Measurements from ENCODE around the gene C1QL3. TPM values are rescaled to one million over a fixed set of nuclear protein-coding genes. Genes with fewer than 3 reads are reported as not detected.

The C1QL3 gene
- polyA plus RNA-seq, 3 donors = 0.30 TPM; not detected in 2

DNA sequence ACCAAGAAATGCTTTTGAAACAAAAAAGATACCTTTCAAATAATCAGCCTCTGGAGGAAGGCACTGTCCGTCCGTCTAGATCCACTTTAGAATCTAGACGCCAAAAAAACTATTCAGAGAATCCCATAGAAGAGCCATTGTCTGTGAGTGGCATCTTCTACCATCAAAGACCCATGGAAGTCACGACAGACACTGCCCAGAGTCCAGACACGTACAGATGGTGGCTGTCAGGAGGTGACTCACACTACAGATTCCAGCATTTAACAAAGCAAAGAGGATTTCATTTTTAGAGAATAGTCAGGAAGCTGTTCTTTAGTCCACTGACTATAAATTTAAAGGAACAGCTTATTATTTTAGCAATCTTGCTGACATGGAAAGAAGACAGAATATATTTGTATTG lies 11.7 kb downstream of the C1QL3 start:
- 90% methylated on average over 2 of the region's 5 CpGs for WGBS (ENCODE audit: insufficient coverage)
- H3K9me3 ChIP-seq (replicated peaks in 1 of 2; ENCODE audit: control insufficient read depth in 1 of 2, insufficient read depth in 1 of 2, low read length in 2 of 2) = no peaks in the 10 kb centered on the region
- no peaks in the 10 kb centered on the region for H3K4me1 ChIP-seq (ENCODE audit: control insufficient read depth in 1 of 2, insufficient read depth in 2 of 2, low read length in 2 of 2)
- no peaks in the 10 kb centered on the region for H4K20me1 ChIP-seq (ENCODE audit: insufficient read depth, low read length)
- H2AFZ ChIP-seq (ENCODE audit: insufficient read depth, low read depth, low read length, poor library complexity, severe bottlenecking) = no peak overlapping the region
- Mint-ChIP-seq H3K4me1 (no peaks in the 10 kb centered on the region), H3K9me3 (no peaks in the 10 kb centered on the region), H3K27me3 (ENCODE audit: low read depth in 3 of 3) (no peaks in the 10 kb centered on the region), H3K4me3 (no peak overlapping the region), H3K27ac (no peak overlapping the region), H3K36me3 (peaks cover 17 to 39% of the 10 kb centered on the region in 2 donors)
- no peak overlapping the region for H3K27ac ChIP-seq (ENCODE audit: low read depth in 1 of 2, low read length in 2 of 2)
- no peak overlapping the region for H3K4me2 ChIP-seq (replicated peaks; ENCODE audit: extremely low read depth, low read length, poor library complexity, severe bottlenecking)
- H3K27me3 ChIP-seq (ENCODE audit: control insufficient read depth in 2 of 2, insufficient read depth in 2 of 2, low read length in 2 of 2) = no peaks in the 10 kb centered on the region
- intact Hi-C loops (cut with micrococcal nuclease) = no loop called here
- H3K9ac ChIP-seq (ENCODE audit: insufficient read depth, low read length, poor library complexity, severe bottlenecking) = no peak overlapping the region
- DNase-seq = no peak
- no peak overlapping the region for H3K4me3 ChIP-seq (replicated peaks in 1 of 3; ENCODE audit: low read depth in 2 of 3, low read length in 3 of 3)
- TF ChIP-seq, protein P1, sequence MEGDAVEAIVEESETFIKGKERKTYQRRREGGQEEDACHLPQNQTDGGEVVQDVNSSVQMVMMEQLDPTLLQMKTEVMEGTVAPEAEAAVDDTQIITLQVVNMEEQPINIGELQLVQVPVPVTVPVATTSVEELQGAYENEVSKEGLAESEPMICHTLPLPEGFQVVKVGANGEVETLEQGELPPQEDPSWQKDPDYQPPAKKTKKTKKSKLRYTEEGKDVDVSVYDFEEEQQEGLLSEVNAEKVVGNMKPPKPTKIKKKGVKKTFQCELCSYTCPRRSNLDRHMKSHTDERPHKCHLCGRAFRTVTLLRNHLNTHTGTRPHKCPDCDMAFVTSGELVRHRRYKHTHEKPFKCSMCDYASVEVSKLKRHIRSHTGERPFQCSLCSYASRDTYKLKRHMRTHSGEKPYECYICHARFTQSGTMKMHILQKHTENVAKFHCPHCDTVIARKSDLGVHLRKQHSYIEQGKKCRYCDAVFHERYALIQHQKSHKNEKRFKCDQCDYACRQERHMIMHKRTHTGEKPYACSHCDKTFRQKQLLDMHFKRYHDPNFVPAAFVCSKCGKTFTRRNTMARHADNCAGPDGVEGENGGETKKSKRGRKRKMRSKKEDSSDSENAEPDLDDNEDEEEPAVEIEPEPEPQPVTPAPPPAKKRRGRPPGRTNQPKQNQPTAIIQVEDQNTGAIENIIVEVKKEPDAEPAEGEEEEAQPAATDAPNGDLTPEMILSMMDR (IDR thresholded peaks at IDR 0.05) = no peak
- peaks cover 5 to 38% of the 10 kb centered on the region in 2 donors for H3K36me3 ChIP-seq (replicated peaks in 1 of 2; ENCODE audit: control insufficient read depth in 1 of 2, insufficient read depth in 2 of 2, low read length in 2 of 2)
- H3K79me2 ChIP-seq (ENCODE audit: insufficient read depth, low read length) = no peaks in the 10 kb centered on the region

DNA sequence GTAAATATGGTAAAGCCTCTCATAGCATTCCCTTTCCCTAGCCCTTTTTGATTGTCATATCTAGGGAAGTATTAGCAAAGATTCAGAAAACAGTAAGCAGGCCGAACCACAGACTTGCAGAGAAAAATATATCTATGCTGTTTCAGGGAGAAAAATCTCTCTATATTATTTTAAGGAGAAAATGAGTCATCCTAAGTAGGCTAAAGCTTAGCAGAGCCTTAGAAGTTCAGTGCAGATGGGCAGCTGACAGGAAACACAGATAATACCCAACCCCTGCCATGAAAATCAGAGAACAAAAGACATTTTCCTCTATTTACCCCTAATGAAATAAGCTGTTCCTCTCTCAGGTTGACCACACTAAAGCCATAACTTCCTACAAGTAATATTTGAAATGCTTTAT lies 16.5 kb downstream of the C1QL3 start:
- Mint-ChIP-seq H3K4me1 (no peaks in the 10 kb centered on the region), H3K27me3 (ENCODE audit: low read depth in 3 of 3) (peaks cover 0 to 2% (median 0%) of the 10 kb centered on the region in 3 donors), H3K27ac (no peak overlapping the region), H3K9me3 (peaks cover 0 to 4% (median 0%) of the 10 kb centered on the region in 7 donors), H3K4me3 (no peak overlapping the region), H3K36me3 (peaks cover 10 to 25% of the 10 kb centered on the region in 2 donors)
- H4K20me1 ChIP-seq (ENCODE audit: insufficient read depth, low read length) = no peaks in the 10 kb centered on the region
- no peaks in the 10 kb centered on the region for H3K4me1 ChIP-seq (ENCODE audit: control insufficient read depth in 1 of 2, insufficient read depth in 2 of 2, low read length in 2 of 2)
- TF ChIP-seq, protein P1 (IDR thresholded peaks at IDR 0.05) = no peak
- no peak for DNase-seq
- H3K9me3 ChIP-seq (replicated peaks in 1 of 2; ENCODE audit: control insufficient read depth in 1 of 2, insufficient read depth in 1 of 2, low read length in 2 of 2) = no peaks in the 10 kb centered on the region
- H3K9ac ChIP-seq (ENCODE audit: insufficient read depth, low read length, poor library complexity, severe bottlenecking) = no peak overlapping the region
- intact Hi-C loops (cut with micrococcal nuclease) = no loop called here
- no CpG with 5 or more reads among the region's 1 CpG for WGBS (ENCODE audit: insufficient coverage)
- H2AFZ ChIP-seq (ENCODE audit: insufficient read depth, low read depth, low read length, poor library complexity, severe bottlenecking) = no peak overlapping the region
- H3K27me3 ChIP-seq (ENCODE audit: control insufficient read depth in 2 of 2, insufficient read depth in 2 of 2, low read length in 2 of 2) = no peaks in the 10 kb centered on the region
- no peak overlapping the region for H3K4me3 ChIP-seq (replicated peaks in 1 of 3; ENCODE audit: low read depth in 2 of 3, low read length in 3 of 3)
- peaks cover 0 to 28% of the 10 kb centered on the region in 2 donors for H3K36me3 ChIP-seq (replicated peaks in 1 of 2; ENCODE audit: control insufficient read depth in 1 of 2, insufficient read depth in 2 of 2, low read length in 2 of 2)
- H3K4me2 ChIP-seq (replicated peaks; ENCODE audit: extremely low read depth, low read length, poor library complexity, severe bottlenecking) = no peak overlapping the region
- H3K27ac ChIP-seq (ENCODE audit: low read depth in 1 of 2, low read length in 2 of 2) = no peak overlapping the region
- H3K79me2 ChIP-seq (ENCODE audit: insufficient read depth, low read length) = no peaks in the 10 kb centered on the region
